ENCODE results near the gene MCM3.

DNA sequence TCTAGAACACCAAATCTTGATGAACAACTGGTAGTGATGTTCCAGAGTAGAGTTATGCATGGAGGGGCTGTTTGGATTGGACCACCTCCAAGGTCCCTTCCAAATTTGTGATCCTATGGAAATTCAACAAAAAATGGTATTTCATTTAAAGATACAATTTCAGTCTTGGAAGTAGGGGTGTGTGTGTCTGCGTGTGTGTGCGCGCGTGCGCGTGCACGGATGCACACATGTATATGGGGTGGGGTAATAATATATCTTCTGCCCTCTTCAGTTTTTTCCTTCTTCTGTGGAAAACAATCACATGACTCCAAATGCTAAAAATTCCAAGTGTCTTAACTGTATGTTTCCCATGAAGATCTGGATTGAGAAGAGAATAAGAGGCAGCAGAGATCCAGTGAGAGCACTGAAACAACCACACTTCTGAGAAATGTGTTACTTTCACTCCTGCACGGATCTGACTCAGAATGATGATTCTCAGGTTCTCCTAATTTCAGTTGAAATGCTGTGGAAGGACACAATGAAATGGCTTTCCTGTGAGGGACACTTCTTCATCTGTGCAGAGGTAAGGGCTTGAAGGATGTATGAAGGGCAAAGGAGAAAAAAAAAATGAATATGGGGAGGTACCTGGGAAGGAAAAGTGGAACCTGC, 29.7 kb downstream of the MCM3 start:
- TF ChIP-seq, protein P1, sequence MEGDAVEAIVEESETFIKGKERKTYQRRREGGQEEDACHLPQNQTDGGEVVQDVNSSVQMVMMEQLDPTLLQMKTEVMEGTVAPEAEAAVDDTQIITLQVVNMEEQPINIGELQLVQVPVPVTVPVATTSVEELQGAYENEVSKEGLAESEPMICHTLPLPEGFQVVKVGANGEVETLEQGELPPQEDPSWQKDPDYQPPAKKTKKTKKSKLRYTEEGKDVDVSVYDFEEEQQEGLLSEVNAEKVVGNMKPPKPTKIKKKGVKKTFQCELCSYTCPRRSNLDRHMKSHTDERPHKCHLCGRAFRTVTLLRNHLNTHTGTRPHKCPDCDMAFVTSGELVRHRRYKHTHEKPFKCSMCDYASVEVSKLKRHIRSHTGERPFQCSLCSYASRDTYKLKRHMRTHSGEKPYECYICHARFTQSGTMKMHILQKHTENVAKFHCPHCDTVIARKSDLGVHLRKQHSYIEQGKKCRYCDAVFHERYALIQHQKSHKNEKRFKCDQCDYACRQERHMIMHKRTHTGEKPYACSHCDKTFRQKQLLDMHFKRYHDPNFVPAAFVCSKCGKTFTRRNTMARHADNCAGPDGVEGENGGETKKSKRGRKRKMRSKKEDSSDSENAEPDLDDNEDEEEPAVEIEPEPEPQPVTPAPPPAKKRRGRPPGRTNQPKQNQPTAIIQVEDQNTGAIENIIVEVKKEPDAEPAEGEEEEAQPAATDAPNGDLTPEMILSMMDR (IDR thresholded peaks at IDR 0.05; ENCODE audit: low read length): no peak
- TF ChIP-seq EZH2 (IDR thresholded peaks at IDR 0.05; ENCODE audit: borderline replicate concordance, low read length): no peak

Measured in OCI-LY1 (cell line).